Fibroblast of mammary gland (primary cell): ENCODE data around the gene CRYZL1.

Source experiments
- DNase-seq: peaks from one replicate; pipeline ENCODE4 v3.0.0-alpha.2; 2010; ENCODE audit warnings: low read depth
- H3K4me3 ChIP-seq: 2 replicates; pipeline ENCODE4 v1.5.1; 2011; ENCODE audit warnings: low read depth, mild to moderate bottlenecking, low read length, moderate library complexity; ENCODE audit not compliant: control insufficient read depth
- CTCF ChIP-seq: conservative IDR thresholded peaks from 2 replicates; pipeline ENCODE4 v1.5.1; 2011; ENCODE audit warnings: low read depth, low read length, inconsistent platforms; ENCODE audit not compliant: control insufficient read depth, insufficient read depth

CRYZL1 gene

GRCh38 chr21:33611006-33611744 lies 30.4 kb downstream of the CRYZL1 start:
- DNase-seq: no peak
- no peak for TF ChIP-seq CTCF
- no peak overlapping the region for H3K4me3 ChIP-seq

- H3K4me3 ChIP-seq: no peak overlapping the region
- peak; percentile 45 for DNase-seq
- no peak for TF ChIP-seq CTCF
These were observed 33.0 kb downstream of the CRYZL1 start for GRCh38 chr21:33608559-33608958.

GRCh38 chr21:33598051-33598450 lies 43.5 kb downstream of the CRYZL1 start:
- no peak for DNase-seq
- no peak overlapping the region for H3K4me3 ChIP-seq
- no peak for TF ChIP-seq CTCF

GRCh38 chr21:33588485-33589335 lies 52.8 kb downstream of the CRYZL1 start, which contains the start of gene DONSON:
Gene DONSON, minus strand, starts transcription at chr21:33588684. Its CDS starts 43 bp downstream, at chr21:33588641.
- H3K4me3 ChIP-seq: peak within 1 kb of the TSS; percentile 80
- DNase-seq: peak; percentile 72
- TF ChIP-seq CTCF: no peak

GRCh38 chr21:33587792-33588484 lies 53.6 kb downstream of the CRYZL1 start:
- TF ChIP-seq CTCF: no peak
- DNase-seq: peak; percentile 36
- H3K4me3 ChIP-seq: peak overlapping the region; percentile 79

- no peak for TF ChIP-seq CTCF
- no peak for DNase-seq
- no peak overlapping the region for H3K4me3 ChIP-seq
These were observed 54.6 kb downstream of the CRYZL1 start for GRCh38 chr21:33586927-33587326.
